IPS-18a (cell line): ENCODE measurements around the gene AMBRA1.

ENCODE experiments used
- H3K27ac ChIP-seq: one replicate; pipeline ENCODE4 v1.5.1; 2013; ENCODE audit warnings: low read length
- H3K27me3 ChIP-seq: one replicate; pipeline ENCODE4 v1.6.1; 2013; ENCODE audit warnings: mild to moderate bottlenecking, low read length; ENCODE audit not compliant: control insufficient read depth, insufficient read depth
- H3K36me3 ChIP-seq: one replicate; pipeline ENCODE4 v1.6.1; 2013; ENCODE audit warnings: low read depth, low read length; ENCODE audit not compliant: control insufficient read depth
- H3K4me1 ChIP-seq: one replicate; pipeline ENCODE4 v1.6.1; 2013; ENCODE audit warnings: low read depth, low read length; ENCODE audit not compliant: control insufficient read depth
- H3K4me3 ChIP-seq: one replicate; pipeline ENCODE4 v1.5.1; 2013; ENCODE audit warnings: low read length
- H3K9ac ChIP-seq: one replicate; pipeline ENCODE4 v1.6.1; 2013; ENCODE audit warnings: mild to moderate bottlenecking, low read length, moderate library complexity
- H3K9me3 ChIP-seq: one replicate; pipeline ENCODE4 v1.6.1; 2013; ENCODE audit warnings: low read depth, low read length; ENCODE audit not compliant: control insufficient read depth

The AMBRA1 gene

DNA sequence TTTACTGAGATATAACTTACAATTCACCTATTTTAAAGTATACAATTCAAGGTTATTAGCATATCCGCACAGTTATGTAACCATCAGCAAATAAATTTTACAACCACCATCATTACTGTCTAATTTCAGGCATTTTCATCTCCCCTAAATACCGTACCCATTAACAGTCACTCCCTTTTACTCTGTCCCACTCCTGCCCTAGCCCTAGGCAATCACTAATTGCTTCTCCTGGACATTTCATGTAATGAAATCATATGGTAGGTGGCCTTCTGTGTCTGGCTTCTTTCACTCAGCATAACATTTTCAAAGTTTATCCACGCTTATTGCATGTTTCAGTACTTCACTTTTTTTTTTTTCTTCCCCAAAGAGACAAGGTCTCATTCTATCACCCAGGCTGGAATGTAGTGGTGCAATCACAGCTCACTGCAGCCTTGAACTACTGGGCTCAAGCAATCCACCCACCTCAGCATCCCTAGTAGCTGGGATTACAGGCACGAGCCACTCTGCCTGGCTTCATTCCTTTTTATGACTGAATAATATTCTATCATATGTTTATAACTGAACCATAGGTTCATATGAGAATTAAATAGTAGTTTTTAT, 140.8 kb downstream of the AMBRA1 start:
- H3K9ac ChIP-seq, result no peak overlapping the region
- H3K27ac ChIP-seq, result no peak overlapping the region
- H3K36me3 ChIP-seq, result no peaks in the 10 kb centered on the region
- H3K4me3 ChIP-seq, result no peak overlapping the region
- no peaks in the 10 kb centered on the region for H3K27me3 ChIP-seq
- no peaks in the 10 kb centered on the region for H3K9me3 ChIP-seq
- peaks cover 34% of the 10 kb centered on the region for H3K4me1 ChIP-seq

- no peak overlapping the region for H3K9ac ChIP-seq
- H3K27me3 ChIP-seq, result no peaks in the 10 kb centered on the region
- no peak overlapping the region for H3K4me3 ChIP-seq
- H3K4me1 ChIP-seq, result peaks cover 23% of the 10 kb centered on the region
- H3K27ac ChIP-seq, result no peak overlapping the region
- no peaks in the 10 kb centered on the region for H3K9me3 ChIP-seq
- H3K36me3 ChIP-seq, result no peaks in the 10 kb centered on the region
These were observed 142.1 kb downstream of the AMBRA1 start for GRCh38 chr11:46451759-46452158.

GRCh38 chr11:46450846-46451477, 142.9 kb downstream of the AMBRA1 start:
- Histone ChIP-seq H3K9me3 (no peaks in the 10 kb centered on the region), H3K36me3 (no peaks in the 10 kb centered on the region), H3K27ac (no peak overlapping the region), H3K4me3 (no peak overlapping the region), H3K4me1 (peaks cover 21% of the 10 kb centered on the region), H3K9ac (no peak overlapping the region), H3K27me3 (no peaks in the 10 kb centered on the region)

GRCh38 chr11:46447544-46447943, 146.3 kb downstream of the AMBRA1 start:
- Histone ChIP-seq H3K9me3 (no peaks in the 10 kb centered on the region), H3K36me3 (no peaks in the 10 kb centered on the region), H3K4me1 (peaks cover 16% of the 10 kb centered on the region), H3K4me3 (no peak overlapping the region), H3K27me3 (no peaks in the 10 kb centered on the region), H3K27ac (no peak overlapping the region), H3K9ac (no peak overlapping the region)

DNA sequence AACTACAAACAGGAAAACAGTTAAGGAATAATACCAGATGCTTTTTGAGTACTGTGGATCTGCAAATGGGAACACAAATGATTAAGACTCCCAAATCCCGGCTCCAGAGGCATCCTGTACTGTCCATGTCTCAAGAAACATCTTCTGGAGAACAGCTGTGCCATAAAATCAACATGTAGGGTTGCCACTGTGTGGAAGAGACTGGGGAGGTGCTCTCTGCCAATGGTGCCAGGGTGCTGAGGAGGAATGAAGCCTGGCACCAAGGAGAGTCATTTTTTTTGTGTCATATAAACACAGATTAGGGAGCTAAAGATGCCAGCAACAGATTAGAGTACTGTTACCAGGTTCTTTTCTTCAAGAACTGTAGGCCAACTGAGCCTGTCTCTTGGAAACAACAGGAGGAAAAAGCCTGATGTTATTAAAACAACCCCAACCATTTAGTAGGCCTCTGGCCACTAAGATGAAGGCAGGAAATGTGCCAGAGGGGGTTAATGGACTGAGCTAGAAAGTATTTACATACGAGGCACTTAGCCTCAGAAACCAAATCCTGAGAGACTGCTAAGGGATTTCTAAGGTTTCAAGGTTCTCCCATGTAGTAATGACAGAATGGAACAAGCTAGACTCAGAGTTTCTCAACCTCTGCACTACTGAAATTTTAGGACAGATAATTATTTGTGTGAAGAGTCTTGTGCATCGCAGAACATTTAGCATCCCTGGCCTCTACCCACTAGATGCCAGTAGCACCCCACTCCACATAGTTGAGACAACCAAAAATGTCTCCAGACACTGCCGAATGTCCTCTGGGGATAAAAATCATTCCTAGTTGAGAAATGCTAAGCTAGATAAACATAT, 147.7 kb downstream of the AMBRA1 start:
- Histone ChIP-seq H3K9me3 (no peaks in the 10 kb centered on the region), H3K4me3 (no peak overlapping the region), H3K27me3 (no peaks in the 10 kb centered on the region), H3K27ac (no peak overlapping the region), H3K36me3 (peaks cover 5% of the 10 kb centered on the region), H3K9ac (no peak overlapping the region), H3K4me1 (peaks cover 9% of the 10 kb centered on the region)

GRCh38 chr11:46445192-46445919, 148.5 kb downstream of the AMBRA1 start:
- H3K4me1 ChIP-seq, result peaks cover 9% of the 10 kb centered on the region
- H3K9ac ChIP-seq, result no peak overlapping the region
- no peaks in the 10 kb centered on the region for H3K27me3 ChIP-seq
- no peaks in the 10 kb centered on the region for H3K9me3 ChIP-seq
- peaks cover 5% of the 10 kb centered on the region for H3K36me3 ChIP-seq
- no peak overlapping the region for H3K4me3 ChIP-seq
- no peak overlapping the region for H3K27ac ChIP-seq

- H3K27me3 ChIP-seq, result no peaks in the 10 kb centered on the region
- H3K9ac ChIP-seq, result no peak overlapping the region
- H3K9me3 ChIP-seq, result no peaks in the 10 kb centered on the region
- H3K27ac ChIP-seq, result no peak overlapping the region
- H3K4me1 ChIP-seq, result peaks cover 9% of the 10 kb centered on the region
- H3K36me3 ChIP-seq, result peaks cover 5% of the 10 kb centered on the region
- no peak overlapping the region for H3K4me3 ChIP-seq
These were observed 149.5 kb downstream of the AMBRA1 start for GRCh38 chr11:46444305-46444704.

DNA sequence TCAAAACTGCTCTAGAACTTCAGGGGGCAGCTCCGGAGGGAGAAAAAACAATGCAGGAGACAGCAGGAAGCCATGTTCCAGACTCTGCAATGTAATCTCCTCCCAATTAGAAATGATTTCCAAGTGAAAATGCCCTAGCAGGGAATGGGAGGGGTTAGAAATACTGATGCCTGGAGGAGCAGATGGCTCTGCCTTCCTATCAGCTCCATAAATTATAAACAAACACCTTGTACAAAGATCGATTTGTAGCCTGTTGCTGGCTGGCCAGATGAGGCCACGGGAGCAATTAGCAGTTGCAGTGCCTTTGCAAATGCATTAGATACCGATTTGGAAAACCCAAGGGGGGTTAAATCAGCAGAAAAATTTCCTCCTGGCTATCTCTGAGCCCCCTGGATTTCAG, 155.6 kb downstream of the AMBRA1 start:
- no peaks in the 10 kb centered on the region for H3K9me3 ChIP-seq
- no peaks in the 10 kb centered on the region for H3K27me3 ChIP-seq
- no peak overlapping the region for H3K9ac ChIP-seq
- H3K27ac ChIP-seq, result no peak overlapping the region
- H3K4me3 ChIP-seq, result no peak overlapping the region
- peaks cover 10% of the 10 kb centered on the region for H3K36me3 ChIP-seq
- peaks cover 29% of the 10 kb centered on the region for H3K4me1 ChIP-seq

GRCh38 chr11:46437122-46437689, 156.6 kb downstream of the AMBRA1 start:
- no peak overlapping the region for H3K27ac ChIP-seq
- no peak overlapping the region for H3K9ac ChIP-seq
- H3K4me3 ChIP-seq, result no peak overlapping the region
- peaks cover 29% of the 10 kb centered on the region for H3K4me1 ChIP-seq
- peaks cover 10% of the 10 kb centered on the region for H3K36me3 ChIP-seq
- no peaks in the 10 kb centered on the region for H3K27me3 ChIP-seq
- H3K9me3 ChIP-seq, result no peaks in the 10 kb centered on the region

DNA sequence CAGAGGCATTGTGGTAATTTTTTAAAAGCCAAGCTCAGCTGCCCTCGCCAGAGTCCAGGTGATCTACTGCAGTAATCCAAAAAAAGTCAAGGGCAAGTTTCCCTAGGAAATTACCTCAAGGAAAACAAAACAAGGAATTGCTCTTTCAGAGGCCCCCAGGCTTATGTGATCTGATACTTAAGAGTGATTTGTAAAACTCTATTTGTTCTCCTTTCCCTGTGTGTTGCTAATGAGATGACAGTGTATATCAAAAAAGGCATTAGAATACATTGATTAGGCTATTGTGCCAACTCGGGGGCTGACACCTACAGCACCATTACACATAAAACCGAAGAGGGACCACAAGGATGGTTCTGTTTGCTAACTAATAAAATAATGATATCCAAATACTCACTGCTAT, 157.7 kb downstream of the AMBRA1 start:
- Histone ChIP-seq H3K36me3 (peaks cover 8% of the 10 kb centered on the region), H3K9ac (no peak overlapping the region), H3K4me1 (peaks cover 29% of the 10 kb centered on the region), H3K4me3 (no peak overlapping the region), H3K27ac (no peak overlapping the region), H3K9me3 (no peaks in the 10 kb centered on the region), H3K27me3 (no peaks in the 10 kb centered on the region)

DNA sequence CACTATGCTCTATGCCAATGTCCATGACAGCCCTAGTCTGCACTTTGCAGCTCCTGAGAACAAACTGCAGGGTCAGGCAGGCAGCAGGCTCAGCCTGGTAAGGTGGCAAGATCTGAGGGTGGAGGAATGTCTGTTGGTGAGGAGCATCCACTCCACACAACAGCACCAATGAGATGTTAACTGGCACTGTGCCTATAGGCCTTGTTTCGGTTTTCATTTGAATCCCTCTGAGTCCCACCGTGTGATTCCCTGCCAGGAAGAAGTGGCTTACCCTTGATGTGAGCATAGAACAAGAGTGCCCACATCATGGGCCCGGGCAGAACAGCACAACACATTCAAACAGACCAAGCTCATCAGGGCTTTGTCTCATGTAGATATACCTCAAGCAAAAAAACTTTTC, 158.1 kb downstream of the AMBRA1 start:
- no peaks in the 10 kb centered on the region for H3K27me3 ChIP-seq
- peaks cover 29% of the 10 kb centered on the region for H3K4me1 ChIP-seq
- no peak overlapping the region for H3K4me3 ChIP-seq
- no peaks in the 10 kb centered on the region for H3K9me3 ChIP-seq
- no peak overlapping the region for H3K27ac ChIP-seq
- H3K9ac ChIP-seq, result no peak overlapping the region
- H3K36me3 ChIP-seq, result peaks cover 8% of the 10 kb centered on the region
